Esophagus squamous epithelium (tissue), 5 donors: Measurements from ENCODE around the gene RAB11FIP2. TPM values are rescaled to one million over a fixed set of nuclear protein-coding genes. Genes with fewer than 3 reads are reported as not detected.

Experiments
- DNase-seq: peaks from one replicate; lab custom pipeline; 2025; lab: John Stamatoyannopoulos, UW
- H3K27ac ChIP-seq, 4 donors: fragments of 200-600 bp; sonication (generic); one replicate each; pipeline ENCODE4 v1.5.1; 2016 to 2019; ENCODE audit warnings: mild to moderate bottlenecking in 1 of 4
- H3K27me3 ChIP-seq, 4 donors: fragments of 200-600 bp; sonication (generic); 1 replicate in 3 of 4; 2 replicates in 1 of 4; pipeline versions ENCODE4 v1.5.1 to v1.6.0; 2017 to 2021; ENCODE audit warnings: antibody characterized with exemption in 1 of 4
- H3K36me3 ChIP-seq, 3 donors: fragments of 200-600 bp; sonication (generic); one replicate each; pipeline ENCODE4 v1.5.1; 2016 to 2019
- H3K4me1 ChIP-seq, 3 donors: fragments of 200-600 bp; sonication (generic); one replicate each; pipeline ENCODE4 v1.5.1; 2017 to 2019
- H3K4me3 ChIP-seq, 4 donors: fragments of 200-600 bp; sonication (generic); 1 replicate in 3 of 4; 2 replicates in 1 of 4; pipeline ENCODE4 v1.5.1; 2016 to 2019; ENCODE audit warnings: mild to moderate bottlenecking in 2 of 4, moderate library complexity in 1 of 4
- H3K9me3 ChIP-seq, 3 donors: fragments of 200-600 bp; sonication (generic); one replicate each; pipeline ENCODE4 v1.5.1; 2016 to 2019
- POLR2A ChIP-seq, 4 donors: fragments of 450-650 bp; IDR thresholded peaks; one replicate each; pipeline ENCODE4 v1.6.1; 2017; ENCODE audit warnings: antibody characterized with exemption in 4 of 4, mild to moderate bottlenecking in 4 of 4, moderate library complexity in 3 of 4
- WGBS, 2 donors: methylation state at CpG; one replicate each; pipeline ENCODE4 v1.1.5; 2018; 5-methylcytosine and 5-hydroxymethylcytosine counted together
- intact Hi-C: fragments of 100-400 bp; cut with DNase I; formaldehyde crosslinking; loops from one replicate; pipeline ENCODE4 v1.15.0; 2022
- total RNA-seq, 4 donors: library from RNA; depleted of rRNA; stranded (reverse); fragments of >200 nt; gene quantifications; one replicate each; pipeline ENCODE4 v1.1.0, GENCODE V29; 2016
- TF ChIP-seq, protein P1 (sequence below), 6 experiments: fragments of 450-650 bp in 4 of 6; fragments of 200-600 bp in 2 of 6; sonication (generic) in 2 of 6; IDR thresholded peaks; one replicate each; pipeline ENCODE4 v1.5.1; 2016 to 2019; ENCODE audit warnings: antibody characterized with exemption in 6 of 6, mild to moderate bottlenecking in 4 of 6, moderate library complexity in 4 of 6
- donor health status: DM: yes; HTN: yes; CAD: no.

The RAB11FIP2 gene
- total RNA-seq, 4 donors from 2014 or later, result 6.2 to 21.0 (median 11.6) TPM

DNA sequence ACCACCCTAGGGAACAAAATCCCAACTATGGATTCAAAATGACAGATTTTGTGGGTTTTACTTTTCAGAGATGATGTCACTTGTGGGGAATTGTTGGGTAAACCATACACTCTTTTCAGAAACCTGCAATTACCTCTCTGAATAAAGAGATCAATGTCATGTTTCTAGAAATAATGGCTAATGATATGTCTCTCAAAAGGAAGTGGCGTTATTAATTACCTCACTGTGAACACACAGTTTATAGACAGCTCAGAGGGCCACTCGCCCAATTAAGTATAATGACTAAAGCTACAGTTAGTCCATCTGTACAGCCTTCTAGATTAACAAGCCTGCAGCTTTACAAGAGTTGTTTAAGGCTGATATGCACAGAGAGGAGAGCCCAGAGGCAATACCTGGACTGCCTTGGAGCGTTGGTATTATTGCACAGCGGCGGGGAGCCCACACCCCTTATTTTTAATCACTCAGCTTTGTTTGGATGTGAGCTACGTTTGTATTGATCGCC is 79.5 kb downstream of the RAB11FIP2 start:
- Histone ChIP-seq H3K27ac (no peak overlapping the region), H3K4me3 (no peak overlapping the region), H3K27me3 (peaks cover 0 to 4% (median 0%) of the 10 kb centered on the region in 4 donors), H3K4me1 (no peaks in the 10 kb centered on the region), H3K36me3 (no peaks in the 10 kb centered on the region), H3K9me3 (no peaks in the 10 kb centered on the region)
- no peak for DNase-seq
- TF ChIP-seq, protein P1, sequence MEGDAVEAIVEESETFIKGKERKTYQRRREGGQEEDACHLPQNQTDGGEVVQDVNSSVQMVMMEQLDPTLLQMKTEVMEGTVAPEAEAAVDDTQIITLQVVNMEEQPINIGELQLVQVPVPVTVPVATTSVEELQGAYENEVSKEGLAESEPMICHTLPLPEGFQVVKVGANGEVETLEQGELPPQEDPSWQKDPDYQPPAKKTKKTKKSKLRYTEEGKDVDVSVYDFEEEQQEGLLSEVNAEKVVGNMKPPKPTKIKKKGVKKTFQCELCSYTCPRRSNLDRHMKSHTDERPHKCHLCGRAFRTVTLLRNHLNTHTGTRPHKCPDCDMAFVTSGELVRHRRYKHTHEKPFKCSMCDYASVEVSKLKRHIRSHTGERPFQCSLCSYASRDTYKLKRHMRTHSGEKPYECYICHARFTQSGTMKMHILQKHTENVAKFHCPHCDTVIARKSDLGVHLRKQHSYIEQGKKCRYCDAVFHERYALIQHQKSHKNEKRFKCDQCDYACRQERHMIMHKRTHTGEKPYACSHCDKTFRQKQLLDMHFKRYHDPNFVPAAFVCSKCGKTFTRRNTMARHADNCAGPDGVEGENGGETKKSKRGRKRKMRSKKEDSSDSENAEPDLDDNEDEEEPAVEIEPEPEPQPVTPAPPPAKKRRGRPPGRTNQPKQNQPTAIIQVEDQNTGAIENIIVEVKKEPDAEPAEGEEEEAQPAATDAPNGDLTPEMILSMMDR (IDR thresholded peaks at IDR 0.05), result no peak
- TF ChIP-seq POLR2A (IDR thresholded peaks at IDR 0.05), result no peak
- 62 to 72% methylated on average over 7 of the region's 7 CpGs for WGBS, 2 donors
- intact Hi-C loops, result no loop called here

DNA sequence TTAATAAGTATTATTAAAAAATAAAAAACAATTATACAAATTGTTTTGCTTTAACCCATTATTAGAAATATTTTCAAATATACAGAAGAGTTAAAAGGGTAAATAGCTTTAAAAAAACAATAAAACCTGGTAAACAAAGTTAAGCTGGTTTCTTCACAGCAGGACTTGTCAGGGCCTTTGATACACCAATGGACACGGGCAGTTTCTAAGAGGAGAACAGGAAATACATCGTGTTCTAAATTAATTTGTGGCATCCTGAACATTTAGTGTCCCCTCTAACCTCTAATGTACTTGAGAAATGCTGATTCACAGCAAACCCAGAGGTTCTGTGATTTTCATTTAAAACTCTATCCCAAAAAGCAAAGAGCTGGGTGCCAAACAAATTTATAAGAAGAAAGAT is 80.8 kb downstream of the RAB11FIP2 start:
- WGBS, 2 donors, result 47 to 58% methylated on average over 2 of the region's 2 CpGs
- no peaks in the 10 kb centered on the region for H3K4me1 ChIP-seq
- H3K27me3 ChIP-seq, result peaks cover 0 to 4% (median 0%) of the 10 kb centered on the region in 4 donors
- intact Hi-C loops, result no loop called here
- no peak overlapping the region for H3K27ac ChIP-seq
- H3K36me3 ChIP-seq, result no peaks in the 10 kb centered on the region
- no peak for DNase-seq
- TF ChIP-seq, protein P1 (IDR thresholded peaks at IDR 0.05), result no peak
- no peak for TF ChIP-seq POLR2A (IDR thresholded peaks at IDR 0.05)
- H3K4me3 ChIP-seq, result no peak overlapping the region
- no peaks in the 10 kb centered on the region for H3K9me3 ChIP-seq

DNA sequence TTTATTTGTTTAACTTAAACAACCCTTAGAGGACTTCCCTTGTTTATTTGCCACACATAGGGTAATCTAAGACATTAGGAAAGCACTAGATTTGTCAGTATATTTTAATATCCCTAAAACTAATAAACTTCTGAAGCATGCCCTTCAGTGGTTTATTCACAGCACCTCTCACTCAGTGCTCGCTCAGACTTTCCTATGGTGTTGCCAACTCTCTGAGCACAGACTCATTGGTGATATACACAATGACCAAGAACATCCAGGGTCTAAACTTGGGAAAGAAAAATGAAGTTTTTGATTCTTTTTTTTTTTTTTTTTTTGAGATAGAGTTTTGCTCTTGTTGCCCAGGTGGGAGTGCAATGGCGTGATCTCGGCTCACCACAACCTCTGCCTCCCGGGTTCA is 82.2 kb downstream of the RAB11FIP2 start:
- TF ChIP-seq POLR2A (IDR thresholded peaks at IDR 0.05), result no peak
- TF ChIP-seq, protein P1 (IDR thresholded peaks at IDR 0.05), result no peak
- Histone ChIP-seq H3K4me1 (no peaks in the 10 kb centered on the region), H3K27me3 (peaks cover 0 to 4% (median 0%) of the 10 kb centered on the region in 4 donors), H3K36me3 (no peaks in the 10 kb centered on the region), H3K9me3 (no peaks in the 10 kb centered on the region), H3K4me3 (no peak overlapping the region), H3K27ac (no peak overlapping the region)
- intact Hi-C loops, result no loop called here
- 91% methylated on average over 4 of the region's 4 CpGs for WGBS, 2 donors
- no peak for DNase-seq

DNA sequence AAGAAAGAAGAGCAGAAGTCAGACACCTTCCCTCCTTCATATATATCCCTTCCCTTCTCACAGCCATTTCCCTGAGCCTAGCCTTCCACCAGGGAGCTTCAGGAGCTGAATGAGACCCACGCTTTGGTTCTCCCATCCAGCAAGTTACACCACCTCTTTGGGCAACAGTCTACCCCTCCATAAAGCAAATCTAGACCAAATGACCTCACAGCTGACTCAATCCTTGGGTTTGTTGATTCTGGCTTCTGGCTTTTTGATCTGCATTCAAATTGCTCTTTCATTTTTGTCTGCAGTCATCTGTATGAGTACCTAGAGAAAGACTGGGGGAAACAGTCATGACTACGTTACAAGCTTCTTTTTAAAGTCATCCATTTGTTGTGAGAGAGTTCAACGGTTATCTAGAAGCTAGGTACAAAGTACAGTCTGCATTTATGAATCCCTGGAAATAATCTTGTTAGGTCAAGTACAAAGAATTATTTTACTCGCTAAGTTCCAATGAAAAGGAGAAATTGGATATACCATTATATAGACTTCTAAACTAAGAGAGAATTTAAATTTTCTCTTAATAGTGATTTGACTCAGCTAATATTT is 86.3 kb downstream of the RAB11FIP2 start:
- H3K36me3 ChIP-seq, result no peaks in the 10 kb centered on the region
- TF ChIP-seq, protein P1 (IDR thresholded peaks at IDR 0.05), result no peak
- no peak for TF ChIP-seq POLR2A (IDR thresholded peaks at IDR 0.05)
- no peak for DNase-seq
- H3K27ac ChIP-seq, result no peak overlapping the region
- H3K4me1 ChIP-seq, result no peaks in the 10 kb centered on the region
- H3K9me3 ChIP-seq, result no peaks in the 10 kb centered on the region
- intact Hi-C loops, result no loop called here
- H3K4me3 ChIP-seq, result no peak overlapping the region
- WGBS, 2 donors, result 60 to 63% methylated on average over 4 of the region's 4 CpGs
- H3K27me3 ChIP-seq, result no peaks in the 10 kb centered on the region

DNA sequence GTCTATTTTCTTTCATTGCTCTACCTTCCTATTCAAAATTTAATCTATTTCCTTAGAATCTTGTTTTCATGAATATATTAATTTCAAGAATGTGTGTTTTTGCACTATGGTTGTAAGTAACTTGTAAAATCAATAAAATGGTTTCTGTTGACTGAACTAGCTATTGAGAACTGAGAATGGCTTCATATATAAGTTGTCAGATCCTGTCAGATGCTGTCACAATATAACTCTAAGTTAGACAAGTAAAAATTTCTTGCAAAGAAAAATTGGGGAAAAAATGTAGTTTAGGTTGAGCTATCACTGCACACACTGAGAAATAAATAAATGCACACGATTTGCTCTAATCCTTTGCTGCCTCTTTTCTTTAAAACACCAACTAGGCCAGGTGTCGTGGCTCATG is 89.8 kb downstream of the RAB11FIP2 start:
- H3K36me3 ChIP-seq, result no peaks in the 10 kb centered on the region
- DNase-seq, result no peak
- no peaks in the 10 kb centered on the region for H3K9me3 ChIP-seq
- no peaks in the 10 kb centered on the region for H3K4me1 ChIP-seq
- no peak overlapping the region for H3K27ac ChIP-seq
- WGBS, 2 donors, result 72 to 78% methylated on average over 2 of the region's 2 CpGs
- no peaks in the 10 kb centered on the region for H3K27me3 ChIP-seq
- no peak overlapping the region for H3K4me3 ChIP-seq
- TF ChIP-seq, protein P1 (IDR thresholded peaks at IDR 0.05), result no peak
- TF ChIP-seq POLR2A (IDR thresholded peaks at IDR 0.05), result no peak
- intact Hi-C loops, result no loop called here
